Occipital lobe (tissue), 2 donors: ENCODE data around the gene COL23A1. TPM values are rescaled to one million over a fixed set of nuclear protein-coding genes. Genes with fewer than 3 reads are reported as not detected.

Source experiments
- DNase-seq: peaks from one replicate; lab custom pipeline; 2025; lab: John Stamatoyannopoulos, UW
- total RNA-seq: library from RNA; depleted of rRNA; stranded (reverse); fragments of >200 nt; gene quantifications from one replicate; pipeline ENCODE4 v1.2.3, GENCODE V29; 2014

COL23A1 gene
- total RNA-seq, result 0.16 TPM

DNA sequence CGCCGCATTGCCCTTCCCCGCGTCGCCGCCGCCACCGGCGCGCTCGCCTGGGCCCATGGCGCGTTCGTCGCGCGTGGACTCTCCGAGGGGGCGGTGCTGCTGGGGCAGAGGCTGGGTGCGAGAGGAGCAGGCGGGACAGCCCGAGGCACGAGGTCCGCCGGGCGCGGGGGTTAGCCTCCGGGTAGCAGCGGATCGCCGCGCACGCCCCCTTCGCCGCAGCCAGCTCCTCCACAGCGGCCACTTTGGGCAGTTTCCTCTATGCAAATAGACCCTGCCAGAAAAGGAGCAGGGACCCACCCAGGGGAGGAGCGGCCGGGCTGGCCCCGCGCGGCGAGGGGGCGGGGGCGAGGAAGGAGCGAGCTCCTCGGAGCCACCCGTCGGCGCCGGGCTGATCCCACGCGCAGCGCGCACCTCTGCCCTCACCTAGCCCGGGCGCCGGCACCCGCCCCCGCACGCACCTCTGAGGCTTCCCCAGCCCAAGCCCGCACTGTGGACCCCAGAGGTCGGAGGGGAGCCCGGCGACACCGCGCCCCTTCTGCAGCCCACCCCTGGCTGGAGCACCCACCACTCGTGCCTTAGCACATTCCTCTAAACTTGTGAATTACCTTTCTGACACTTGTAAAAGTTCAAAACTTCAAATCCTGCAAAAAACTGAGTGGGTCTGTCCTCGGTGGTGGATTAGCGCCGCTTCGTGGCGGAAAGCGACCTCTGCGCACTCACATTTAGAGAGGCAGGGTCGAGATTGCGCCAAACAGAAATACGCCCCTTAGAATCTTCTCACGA lies at the start of gene COL23A1:
COL23A1 (minus strand) TSS at position 253 of the 783 bp plus-strand sequence.
- no peak for DNase-seq

- DNase-seq, result no peak
These were observed 47.3 kb upstream of the COL23A1 start for GRCh38 chr5:178637356-178638074.

GRCh38 chr5:178632285-178632684 lies 42.1 kb upstream of the COL23A1 start:
- no peak for DNase-seq

GRCh38 chr5:178630951-178631350 lies 40.8 kb upstream of the COL23A1 start:
- DNase-seq, result no peak

GRCh38 chr5:178630475-178630930 lies 40.3 kb upstream of the COL23A1 start:
- DNase-seq, result no peak

GRCh38 chr5:178627259-178627598 lies 37.0 kb upstream of the COL23A1 start:
- no peak for DNase-seq

DNA sequence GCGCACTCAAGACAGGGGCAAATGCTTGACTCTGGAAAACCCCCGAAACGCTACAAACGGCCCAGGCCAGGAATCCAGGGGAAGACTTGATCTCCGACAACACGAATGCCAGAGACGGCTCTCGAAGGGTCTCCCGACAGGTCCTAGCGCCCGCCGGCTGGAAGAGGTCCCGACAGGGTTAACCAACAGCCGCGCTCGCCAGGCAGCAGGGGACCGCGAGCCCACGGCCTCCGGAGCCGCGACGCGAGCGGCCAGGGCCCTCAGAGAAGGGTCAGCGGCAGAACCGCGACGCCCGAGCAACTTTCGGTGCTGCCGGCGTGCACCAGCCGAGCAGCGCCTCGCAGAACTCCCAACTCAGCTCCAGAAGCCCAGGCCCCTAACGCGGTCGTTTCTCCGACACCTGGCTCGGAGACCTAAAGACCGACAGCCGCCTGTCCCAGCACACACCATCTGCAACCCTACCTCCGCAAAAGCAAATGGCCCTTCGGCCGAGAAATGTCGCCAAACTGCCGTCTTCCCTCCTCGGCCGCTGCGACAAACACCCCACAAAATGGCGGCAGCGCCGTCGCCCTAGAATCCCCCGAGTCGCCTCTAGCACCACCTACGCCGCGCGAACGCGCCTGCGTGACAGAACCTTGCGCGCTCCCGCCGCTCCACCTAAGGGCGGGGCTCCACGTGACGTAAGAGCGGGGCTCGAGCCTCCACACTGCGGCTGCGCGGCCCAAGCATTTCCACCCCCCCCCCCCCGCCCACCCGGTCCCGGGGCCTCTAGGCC lies 36.5 kb upstream of the COL23A1 start, which contains the start of gene CLK4:
CLK4 (minus strand) TSS at position 567 of the 775 bp plus-strand sequence. CDS start 3,634 bp downstream, outside the sequence.
- DNase-seq, result peak; percentile 90

DNA sequence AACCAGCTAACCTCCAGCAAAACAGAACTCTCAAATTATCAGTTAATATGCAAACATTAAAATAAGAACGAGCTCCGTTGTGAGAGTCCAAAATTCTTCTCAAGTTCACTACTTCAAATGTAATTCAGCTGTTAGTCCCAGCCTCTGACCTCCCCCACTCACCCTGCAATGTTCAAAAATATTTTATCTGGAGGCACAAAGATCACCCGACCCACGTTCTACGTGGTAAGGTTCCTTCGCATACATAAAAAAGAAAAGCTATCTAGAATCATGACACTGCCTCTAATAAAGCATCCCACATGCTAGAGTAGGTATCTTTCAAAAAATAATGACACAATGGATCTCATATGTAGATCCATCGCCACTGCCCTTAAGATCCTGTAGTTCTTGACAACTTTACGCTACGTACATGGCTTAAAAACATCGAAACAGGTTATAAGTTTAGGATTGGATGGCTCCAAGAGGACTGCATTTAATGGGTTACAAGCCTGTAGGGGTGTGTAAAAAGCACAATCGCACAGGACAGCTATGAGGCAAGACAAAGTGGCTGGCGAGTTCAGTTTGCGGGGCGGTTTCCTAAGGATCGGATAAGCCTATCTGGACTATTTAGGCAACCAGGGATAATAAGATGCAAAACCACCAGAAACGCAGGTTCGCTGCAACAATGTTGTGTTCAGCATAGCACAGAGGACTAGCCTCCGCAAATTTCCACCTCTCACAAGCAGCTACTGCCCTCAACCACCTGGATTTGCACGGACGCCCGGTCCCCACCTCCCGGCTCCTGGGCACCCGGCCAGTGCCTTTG lies 35.7 kb upstream of the COL23A1 start:
- DNase-seq, result no peak

DNA sequence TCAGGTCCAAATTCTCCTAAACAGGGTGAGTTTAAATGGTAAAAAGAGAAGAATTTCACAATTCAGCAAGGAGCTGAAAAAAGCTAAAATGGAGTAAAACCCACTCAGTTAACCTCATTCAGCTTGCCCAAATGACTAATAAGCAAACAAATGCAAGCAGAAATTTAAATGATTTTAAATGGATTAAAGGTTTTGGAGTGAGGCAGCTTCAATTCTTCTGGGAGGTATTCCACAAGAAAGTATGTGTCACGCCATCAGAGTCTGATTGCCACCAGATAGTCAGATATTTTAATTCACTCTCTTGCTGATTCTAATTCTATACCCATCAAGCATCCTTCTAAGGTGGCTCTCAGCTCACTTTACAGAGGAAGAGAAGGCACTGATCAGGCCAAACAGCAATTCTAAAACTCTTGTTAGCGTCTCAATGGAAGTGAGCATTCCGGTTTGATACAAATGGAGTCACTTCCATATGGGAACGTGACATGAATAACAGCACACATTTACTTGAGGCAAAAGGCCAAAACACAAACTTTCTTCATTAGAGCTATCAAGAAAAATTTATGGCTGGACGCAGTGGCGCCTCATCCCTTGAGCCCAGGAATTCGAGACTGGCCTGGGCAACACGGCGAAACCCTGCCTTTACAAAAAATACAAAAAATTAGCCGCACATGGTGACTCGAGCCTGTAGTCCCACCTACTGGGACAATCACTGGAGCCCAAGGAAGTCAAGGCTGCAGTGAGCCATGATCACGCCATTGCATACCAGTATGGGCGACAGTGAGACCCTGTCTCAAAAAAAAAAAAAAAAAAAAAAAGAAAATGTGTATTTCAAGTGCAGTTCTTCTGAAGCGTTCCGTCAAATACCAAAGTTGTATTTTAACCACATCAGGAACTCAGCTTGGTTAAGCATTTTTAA lies 34.7 kb upstream of the COL23A1 start:
- DNase-seq, result no peak

DNA sequence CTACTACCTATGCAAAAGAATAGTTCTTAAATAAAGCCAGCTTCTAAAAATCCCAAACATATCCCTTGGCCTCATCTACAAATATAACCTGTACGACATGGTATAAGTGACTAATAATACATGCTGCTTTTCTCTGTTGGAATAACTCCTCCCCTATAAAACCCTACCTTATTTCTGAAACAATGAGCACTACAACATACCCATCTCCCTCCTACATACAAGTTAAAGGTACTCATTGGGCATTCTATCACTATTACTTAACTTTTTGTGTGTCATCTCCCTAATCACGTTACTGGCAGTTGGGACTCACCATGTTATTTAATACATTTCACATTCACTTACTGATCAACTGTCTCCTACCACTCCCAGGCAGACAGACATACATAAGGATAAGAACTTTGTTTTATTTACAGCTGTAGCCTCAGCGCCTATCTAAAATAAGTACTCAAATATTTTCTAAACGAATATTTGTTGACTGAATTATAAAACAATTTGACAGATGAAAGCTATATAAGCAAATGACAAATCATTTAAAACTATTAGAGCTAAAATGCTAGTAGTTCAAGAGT lies 32.6 kb upstream of the COL23A1 start:
- DNase-seq, result no peak

- no peak for DNase-seq
These were observed 29.2 kb upstream of the COL23A1 start for GRCh38 chr5:178619390-178619789.

DNA sequence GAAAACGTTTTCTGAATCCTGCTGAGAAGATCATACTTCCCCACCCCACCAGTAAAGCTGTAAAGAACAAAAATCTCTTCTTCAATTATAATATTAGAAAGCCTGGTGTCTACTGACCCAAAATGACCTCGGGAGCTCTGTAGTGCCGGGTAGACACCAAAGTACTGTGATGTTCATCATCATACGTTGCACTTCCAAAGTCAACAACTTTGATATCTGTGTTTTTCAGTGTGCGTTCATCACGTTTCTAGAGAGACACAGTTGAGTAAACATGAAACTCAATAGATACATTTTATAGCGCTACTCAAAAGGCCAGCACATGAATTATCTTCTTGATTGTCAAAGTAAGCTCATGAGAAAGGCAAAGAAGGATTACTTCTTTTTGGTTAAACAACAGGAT lies 22.1 kb upstream of the COL23A1 start:
- no peak for DNase-seq

DNA sequence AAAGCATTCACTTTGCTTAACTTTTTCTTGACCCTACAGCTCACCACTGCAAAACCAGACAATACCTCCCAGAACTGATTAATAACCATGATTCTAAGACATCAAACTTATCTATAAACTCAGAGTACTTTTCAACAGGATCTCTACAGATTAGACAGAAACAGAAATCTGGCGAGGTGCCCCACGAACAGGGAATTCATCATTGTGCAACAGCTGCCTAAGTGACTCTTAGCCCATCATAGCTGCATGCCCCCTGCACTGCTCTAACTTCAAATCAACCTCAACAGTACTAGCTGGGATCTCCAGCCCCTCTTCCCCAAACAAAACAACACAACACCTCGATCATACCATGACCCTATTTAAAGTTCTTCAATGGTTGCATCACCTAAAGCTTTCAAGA lies 16.1 kb upstream of the COL23A1 start:
- DNase-seq, result no peak

GRCh38 chr5:178605788-178606187 lies 15.6 kb upstream of the COL23A1 start:
- DNase-seq, result no peak

GRCh38 chr5:178602752-178603151 lies 12.6 kb upstream of the COL23A1 start:
- no peak for DNase-seq

GRCh38 chr5:178595750-178596149 lies 5.6 kb upstream of the COL23A1 start:
- no peak for DNase-seq

GRCh38 chr5:178595150-178595549 lies 5.0 kb upstream of the COL23A1 start:
- DNase-seq, result no peak

DNA sequence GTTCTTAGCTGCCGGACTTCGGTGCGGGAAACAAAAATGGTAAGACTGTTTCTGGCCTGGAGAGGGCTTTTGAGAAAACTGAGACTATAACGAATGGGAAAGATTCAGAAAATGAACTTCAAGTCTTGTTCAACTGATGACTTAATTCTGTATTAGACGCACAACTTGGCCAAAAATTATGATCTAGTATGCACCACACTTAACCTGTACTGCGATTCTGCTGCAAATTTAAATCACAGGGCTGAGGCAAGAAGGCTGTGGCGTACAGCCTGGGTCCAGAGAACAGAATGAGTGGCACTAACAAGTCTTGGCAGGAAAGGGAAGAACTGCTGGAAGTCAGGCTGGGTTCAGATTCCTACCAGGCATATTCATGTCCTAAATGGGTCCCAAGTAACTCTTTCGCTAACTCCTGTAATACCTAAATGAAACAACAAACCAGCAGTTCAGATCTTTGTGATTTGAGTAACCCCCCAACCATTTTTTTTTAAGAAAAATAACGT lies 781 bp upstream of the COL23A1 start:
- DNase-seq, result no peak
